Lower leg skin (tissue), 3 donors: Measurements from ENCODE around the gene CSRP1.

Source experiments
- POLR2A ChIP-seq, 2 donors: fragments of 450-650 bp; IDR thresholded peaks; one replicate each; pipeline ENCODE4 v1.6.1; 2016 to 2017; ENCODE audit warnings: antibody characterized with exemption in 2 of 2, mild to moderate bottlenecking in 1 of 2, moderate library complexity in 1 of 2
- TF ChIP-seq, protein P1 (sequence below), 3 donors: fragments of 450-650 bp; IDR thresholded peaks; one replicate each; pipeline ENCODE4 v1.5.1; 2016; ENCODE audit warnings: antibody characterized with exemption in 3 of 3, mild to moderate bottlenecking in 3 of 3, moderate library complexity in 2 of 3

DNA sequence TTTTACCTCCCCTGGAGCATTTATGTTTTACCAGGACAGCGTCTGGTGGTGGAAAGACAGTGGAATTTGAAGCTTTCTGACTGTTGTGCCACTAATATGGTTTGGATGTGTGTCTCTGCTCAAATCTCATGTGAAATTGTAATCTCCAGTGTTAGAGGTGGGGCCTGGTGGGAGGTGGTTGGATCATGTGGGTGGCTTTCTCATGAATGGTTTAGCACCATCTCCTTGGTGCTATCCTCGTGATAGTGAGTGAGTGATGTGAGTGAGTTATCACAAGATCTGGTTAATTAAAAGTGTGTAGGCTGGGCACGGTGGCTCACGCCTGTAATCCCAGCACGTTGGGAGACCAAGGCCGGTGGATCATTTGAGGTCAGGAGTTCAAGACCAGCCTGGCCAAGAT lies 61.6 kb downstream of the CSRP1 start:
- TF ChIP-seq, protein P1, sequence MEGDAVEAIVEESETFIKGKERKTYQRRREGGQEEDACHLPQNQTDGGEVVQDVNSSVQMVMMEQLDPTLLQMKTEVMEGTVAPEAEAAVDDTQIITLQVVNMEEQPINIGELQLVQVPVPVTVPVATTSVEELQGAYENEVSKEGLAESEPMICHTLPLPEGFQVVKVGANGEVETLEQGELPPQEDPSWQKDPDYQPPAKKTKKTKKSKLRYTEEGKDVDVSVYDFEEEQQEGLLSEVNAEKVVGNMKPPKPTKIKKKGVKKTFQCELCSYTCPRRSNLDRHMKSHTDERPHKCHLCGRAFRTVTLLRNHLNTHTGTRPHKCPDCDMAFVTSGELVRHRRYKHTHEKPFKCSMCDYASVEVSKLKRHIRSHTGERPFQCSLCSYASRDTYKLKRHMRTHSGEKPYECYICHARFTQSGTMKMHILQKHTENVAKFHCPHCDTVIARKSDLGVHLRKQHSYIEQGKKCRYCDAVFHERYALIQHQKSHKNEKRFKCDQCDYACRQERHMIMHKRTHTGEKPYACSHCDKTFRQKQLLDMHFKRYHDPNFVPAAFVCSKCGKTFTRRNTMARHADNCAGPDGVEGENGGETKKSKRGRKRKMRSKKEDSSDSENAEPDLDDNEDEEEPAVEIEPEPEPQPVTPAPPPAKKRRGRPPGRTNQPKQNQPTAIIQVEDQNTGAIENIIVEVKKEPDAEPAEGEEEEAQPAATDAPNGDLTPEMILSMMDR (IDR thresholded peaks at IDR 0.05): no peak
- no peak for TF ChIP-seq POLR2A (IDR thresholded peaks at IDR 0.05)
